CD14-positive monocyte (primary cell): ENCODE results near the gene LCN2. TPM values are rescaled to one million over a fixed set of nuclear protein-coding genes. Genes with fewer than 3 reads are reported as not detected.

Source experiments
- DNase-seq, 3 donors: peaks; one replicate each; pipeline ENCODE4 v3.0.0-alpha.2; 2011 to 2022
- H2AFZ ChIP-seq: 2 replicates; pipeline ENCODE4 v1.6.0; 2012; ENCODE audit warnings: mild to moderate bottlenecking, low read depth, low read length, inconsistent platforms; ENCODE audit not compliant: insufficient read depth, poor library complexity, severe bottlenecking
- H3K27ac ChIP-seq, 2 donors: 1 replicate in 1 of 2; 2 replicates in 1 of 2; pipeline ENCODE4 v1.5.1; 2012 to 2013; ENCODE audit warnings: low read length in 2 of 2, control low read depth in 1 of 2, inconsistent platforms in 1 of 2, low read depth in 1 of 2, mild to moderate bottlenecking in 1 of 2
- H3K27me3 ChIP-seq, 2 donors: one replicate each; pipeline versions ENCODE4 v1.6.0 to v1.6.1; 2011 to 2013; ENCODE audit warnings: low read length in 2 of 2; ENCODE audit not compliant: control insufficient read depth in 2 of 2, insufficient read depth in 2 of 2
- H3K36me3 ChIP-seq, 2 donors: replicated peaks in 1 of 2; 1 replicate in 1 of 2; 2 replicates in 1 of 2; pipeline versions ENCODE4 v1.5.1 to v1.6.1; 2012 to 2013; ENCODE audit warnings: low read length in 2 of 2, control low read depth in 1 of 2, inconsistent platforms in 1 of 2, mild to moderate bottlenecking in 1 of 2; ENCODE audit not compliant: insufficient read depth in 2 of 2, control insufficient read depth in 1 of 2
- H3K4me1 ChIP-seq, 2 donors: 1 replicate in 1 of 2; 2 replicates in 1 of 2; pipeline versions ENCODE4 v1.5.1 to v1.6.1; 2012 to 2013; ENCODE audit warnings: low read length in 2 of 2, control low read depth in 1 of 2, inconsistent platforms in 1 of 2, mild to moderate bottlenecking in 1 of 2, moderate library complexity in 1 of 2; ENCODE audit not compliant: insufficient read depth in 2 of 2, control insufficient read depth in 1 of 2
- H3K4me2 ChIP-seq: replicated peaks from 2 replicates; pipeline ENCODE3; 2012; ENCODE audit warnings: low read length, moderate library complexity, mild to moderate bottlenecking; ENCODE audit not compliant: poor library complexity, severe bottlenecking; ENCODE audit errors: extremely low read depth
- H3K4me3 ChIP-seq, 3 experiments: fragments of 200-600 bp in 1 of 3; sonication (generic) in 1 of 3; replicated peaks in 1 of 3; 1 replicate in 2 of 3; 2 replicates in 1 of 3; pipeline ENCODE4 v1.5.1; 2011 to 2013; ENCODE audit warnings: low read length in 3 of 3, mild to moderate bottlenecking in 3 of 3, control low read depth in 2 of 3, low read depth in 2 of 3, inconsistent platforms in 1 of 3, moderate library complexity in 1 of 3
- H3K79me2 ChIP-seq: 2 replicates; pipeline ENCODE4 v1.6.0; 2012; ENCODE audit warnings: mild to moderate bottlenecking, control low read depth, inconsistent platforms, low read length, moderate library complexity; ENCODE audit not compliant: insufficient read depth
- H3K9ac ChIP-seq: 2 replicates; pipeline ENCODE4 v1.6.0; 2017; ENCODE audit warnings: low read length, mild to moderate bottlenecking; ENCODE audit not compliant: insufficient read depth, poor library complexity, severe bottlenecking
- H3K9me3 ChIP-seq, 2 donors: replicated peaks in 1 of 2; 1 replicate in 1 of 2; 2 replicates in 1 of 2; pipeline versions ENCODE4 v1.5.1 to v1.6.1; 2012 to 2013; ENCODE audit warnings: low read length in 2 of 2, control low read depth in 1 of 2; ENCODE audit not compliant: control insufficient read depth in 1 of 2, insufficient read depth in 1 of 2
- H4K20me1 ChIP-seq: 2 replicates; pipeline ENCODE4 v1.6.0; 2012; ENCODE audit warnings: mild to moderate bottlenecking, low read length, control low read depth, moderate library complexity; ENCODE audit not compliant: insufficient read depth
- H3K27ac Mint-ChIP-seq, 7 donors: one replicate each; pipeline ENCODE4 v1.8.0; 2020; ENCODE audit warnings: mild to moderate bottlenecking in 7 of 7, mixed read lengths in 7 of 7, moderate library complexity in 6 of 7, inconsistent platforms in 2 of 7
- H3K27me3 Mint-ChIP-seq, 3 donors: one replicate each; pipeline ENCODE4 v1.8.0; 2021 to 2022; ENCODE audit warnings: low read depth in 3 of 3, mild to moderate bottlenecking in 3 of 3, mixed read lengths in 3 of 3, moderate library complexity in 3 of 3, inconsistent platforms in 1 of 3
- H3K36me3 Mint-ChIP-seq, 2 donors: one replicate each; pipeline ENCODE4 v1.8.0; 2020; ENCODE audit warnings: mixed read lengths in 2 of 2, inconsistent platforms in 1 of 2, mild to moderate bottlenecking in 1 of 2
- H3K4me1 Mint-ChIP-seq: one replicate; pipeline ENCODE4 v1.8.0; 2020; ENCODE audit warnings: mild to moderate bottlenecking, mixed read lengths
- H3K4me3 Mint-ChIP-seq, 2 donors: one replicate each; pipeline ENCODE4 v1.8.0; 2020; ENCODE audit warnings: mild to moderate bottlenecking in 2 of 2, mixed read lengths in 2 of 2, moderate library complexity in 1 of 2
- H3K9me3 Mint-ChIP-seq, 7 donors: one replicate each; pipeline ENCODE4 v1.8.0; 2020 to 2022; ENCODE audit warnings: mixed read lengths in 7 of 7, mild to moderate bottlenecking in 6 of 7, moderate library complexity in 6 of 7, inconsistent platforms in 2 of 7
- WGBS: methylation state at CpG from one replicate; pipeline ENCODE4 v1.1.5; 2013; ENCODE audit warnings: missing lambda C conversion rate; ENCODE audit not compliant: insufficient coverage; 5-methylcytosine and 5-hydroxymethylcytosine counted together
- intact Hi-C, 2 donors: fragments of 100-400 bp; cut with micrococcal nuclease; formaldehyde crosslinking; loops; one replicate each; pipeline versions ENCODE4 v1.15.0 to v1.15.1; 2023
- polyA plus RNA-seq, 3 donors: library from polyadenylated mRNA; depleted of rRNA in 1 of 3; unstranded in 2 of 3; stranded (reverse) in 1 of 3; fragments of 300-500 nt in 2 of 3; fragments of >200 nt in 1 of 3; fragmentation: Illumina TruSeq in 2 of 3; gene quantifications; 1 replicate in 2 of 3; 2 replicates in 1 of 3; pipeline ENCODE4 v1.2.3, GENCODE V29; 2012 to 2021
- TF ChIP-seq, protein P1 (sequence below): fragments of 200-600 bp; IDR thresholded peaks from one replicate; pipeline ENCODE4 v1.8.0; 2022; ENCODE audit warnings: antibody characterized with exemption, mild to moderate bottlenecking

LCN2 gene
- polyA plus RNA-seq, 3 donors: 0.83 TPM; not detected in 2

DNA sequence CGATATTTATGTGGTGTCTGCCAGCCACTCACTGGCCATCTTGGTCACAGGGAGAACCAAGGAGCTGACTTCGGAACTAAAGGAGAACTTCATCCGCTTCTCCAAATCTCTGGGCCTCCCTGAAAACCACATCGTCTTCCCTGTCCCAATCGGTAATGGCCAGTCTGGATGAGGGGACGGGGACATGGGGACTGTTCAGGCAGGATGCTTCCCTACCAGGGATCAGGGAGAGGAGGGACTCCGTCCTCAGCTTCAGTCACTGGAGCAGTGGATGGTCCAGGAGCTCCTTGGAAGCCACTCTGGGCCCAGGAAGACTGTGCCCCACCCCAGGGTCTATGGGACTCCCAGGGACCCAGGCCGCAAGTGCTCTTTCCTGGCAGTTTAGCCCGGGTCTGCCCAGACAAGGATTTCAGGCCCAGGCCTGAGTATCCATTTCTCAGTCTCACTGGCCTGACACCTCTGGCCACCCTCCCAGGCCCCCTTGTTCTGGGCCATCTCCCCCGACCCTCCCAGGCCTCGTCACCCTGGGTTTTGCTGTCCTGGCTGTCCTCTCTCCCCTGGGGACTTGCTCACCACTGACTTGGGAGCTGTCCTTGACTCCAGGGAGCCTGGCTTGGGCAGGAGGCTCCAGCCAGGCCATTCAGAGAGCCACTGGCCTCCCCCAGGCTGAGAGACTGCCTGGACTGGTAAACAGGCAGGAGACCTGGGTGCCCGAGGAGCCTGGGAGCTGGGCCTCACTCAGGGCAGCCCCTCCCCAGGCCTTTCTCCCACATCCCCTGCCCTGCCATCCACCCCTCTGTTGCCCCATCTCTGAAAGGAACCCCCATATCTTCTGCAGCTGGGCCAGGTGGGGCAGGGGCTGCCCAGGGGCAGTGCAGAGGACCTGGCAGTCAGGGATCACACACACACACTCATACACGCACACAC, 3.1 kb downstream of the LCN2 start:
- TF ChIP-seq, protein P1, sequence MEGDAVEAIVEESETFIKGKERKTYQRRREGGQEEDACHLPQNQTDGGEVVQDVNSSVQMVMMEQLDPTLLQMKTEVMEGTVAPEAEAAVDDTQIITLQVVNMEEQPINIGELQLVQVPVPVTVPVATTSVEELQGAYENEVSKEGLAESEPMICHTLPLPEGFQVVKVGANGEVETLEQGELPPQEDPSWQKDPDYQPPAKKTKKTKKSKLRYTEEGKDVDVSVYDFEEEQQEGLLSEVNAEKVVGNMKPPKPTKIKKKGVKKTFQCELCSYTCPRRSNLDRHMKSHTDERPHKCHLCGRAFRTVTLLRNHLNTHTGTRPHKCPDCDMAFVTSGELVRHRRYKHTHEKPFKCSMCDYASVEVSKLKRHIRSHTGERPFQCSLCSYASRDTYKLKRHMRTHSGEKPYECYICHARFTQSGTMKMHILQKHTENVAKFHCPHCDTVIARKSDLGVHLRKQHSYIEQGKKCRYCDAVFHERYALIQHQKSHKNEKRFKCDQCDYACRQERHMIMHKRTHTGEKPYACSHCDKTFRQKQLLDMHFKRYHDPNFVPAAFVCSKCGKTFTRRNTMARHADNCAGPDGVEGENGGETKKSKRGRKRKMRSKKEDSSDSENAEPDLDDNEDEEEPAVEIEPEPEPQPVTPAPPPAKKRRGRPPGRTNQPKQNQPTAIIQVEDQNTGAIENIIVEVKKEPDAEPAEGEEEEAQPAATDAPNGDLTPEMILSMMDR: no peak
- peaks cover 1 to 12% (median 5%) of the 10 kb centered on the region in 3 donors for H3K27me3 Mint-ChIP-seq
- Histone ChIP-seq H3K9ac (no peak overlapping the region), H2AFZ (no peak overlapping the region), H4K20me1 (no peaks in the 10 kb centered on the region), H3K27me3 (no peaks in the 10 kb centered on the region), H3K4me3 (no peak overlapping the region), H3K79me2 (no peaks in the 10 kb centered on the region), H3K4me2 (no peak overlapping the region), H3K4me1 (no peaks in the 10 kb centered on the region), H3K36me3 (no peaks in the 10 kb centered on the region), H3K27ac (no peak overlapping the region), H3K9me3 (no peaks in the 10 kb centered on the region)
- H3K9me3 Mint-ChIP-seq: no peaks in the 10 kb centered on the region
- H3K27ac Mint-ChIP-seq: no peak overlapping the region
- H3K36me3 Mint-ChIP-seq: no peaks in the 10 kb centered on the region
- no peak for DNase-seq
- H3K4me1 Mint-ChIP-seq: no peaks in the 10 kb centered on the region
- intact Hi-C loops: no loop called here
- H3K4me3 Mint-ChIP-seq: no peak overlapping the region
- 96% methylated on average over 11 of the region's 13 CpGs for WGBS

DNA sequence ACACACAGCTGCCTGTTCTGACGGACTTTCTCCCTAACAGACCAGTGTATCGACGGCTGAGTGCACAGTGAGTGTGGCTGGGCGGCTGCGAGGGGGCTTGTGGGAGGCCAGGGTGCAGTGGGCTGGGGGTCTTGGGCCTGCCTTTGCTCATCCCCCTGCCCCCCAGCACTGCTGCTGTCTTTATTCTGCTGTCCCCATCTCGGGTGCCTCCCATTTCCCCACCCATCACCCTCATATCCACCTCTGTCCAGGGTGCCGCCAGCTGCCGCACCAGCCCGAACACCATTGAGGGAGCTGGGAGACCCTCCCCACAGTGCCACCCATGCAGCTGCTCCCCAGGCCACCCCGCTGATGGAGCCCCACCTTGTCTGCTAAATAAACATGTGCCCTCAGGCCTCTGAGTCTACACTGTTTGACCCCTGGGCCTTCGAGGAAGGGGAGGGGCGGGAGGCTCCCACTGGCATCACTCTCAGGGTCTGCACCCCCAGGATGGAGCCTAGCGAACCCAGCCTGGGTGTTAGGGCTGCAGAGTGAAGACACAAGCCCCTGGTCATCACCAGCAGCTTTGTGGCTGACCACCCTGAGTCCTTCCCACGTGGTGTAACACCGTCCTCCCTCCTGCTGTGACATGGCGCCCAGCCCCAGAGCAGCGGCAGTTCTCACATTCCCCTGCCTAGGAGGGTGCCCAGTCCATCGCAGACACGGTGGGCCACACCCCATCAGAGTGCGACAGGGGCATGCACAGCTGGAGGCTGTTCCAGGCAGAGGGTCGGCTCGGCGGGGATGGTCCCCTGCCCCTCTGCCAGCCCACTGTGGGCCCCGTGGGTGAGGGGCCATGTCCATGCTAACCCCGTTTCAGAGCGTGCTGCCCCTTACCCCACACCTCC, 4.0 kb downstream of the LCN2 start:
- H3K27me3 ChIP-seq: no peaks in the 10 kb centered on the region
- Mint-ChIP-seq H3K36me3 (no peaks in the 10 kb centered on the region), H3K9me3 (no peaks in the 10 kb centered on the region), H3K27ac (peak overlapping the region in 1 of 7 donors; percentile 25), H3K4me1 (no peaks in the 10 kb centered on the region), H3K4me3 (no peak overlapping the region), H3K27me3 (peaks cover 1 to 12% (median 5%) of the 10 kb centered on the region in 3 donors)
- intact Hi-C loops: no loop called here
- no peak overlapping the region for H3K27ac ChIP-seq
- TF ChIP-seq, protein P1: no peak
- H3K9me3 ChIP-seq: no peaks in the 10 kb centered on the region
- H2AFZ ChIP-seq: no peak overlapping the region
- no peaks in the 10 kb centered on the region for H3K36me3 ChIP-seq
- no peak overlapping the region for H3K4me3 ChIP-seq
- H3K4me1 ChIP-seq: no peaks in the 10 kb centered on the region
- no peak for DNase-seq
- no peaks in the 10 kb centered on the region for H3K79me2 ChIP-seq
- H4K20me1 ChIP-seq: no peaks in the 10 kb centered on the region
- 90% methylated on average over 13 of the region's 26 CpGs for WGBS
- H3K4me2 ChIP-seq: no peak overlapping the region
- H3K9ac ChIP-seq: no peak overlapping the region
